A549 (cell line): Measurements from ENCODE around the gene ARL4D. TPM values are rescaled to one million over a fixed set of nuclear protein-coding genes. Genes with fewer than 3 reads are reported as not detected.

Source experiments
- BHLHE40 ChIP-seq: IDR thresholded peaks from 2 replicates; pipeline ENCODE4 v1.6.1; 2012; ENCODE audit warnings: low read depth, low read length, inconsistent platforms
- CBX2 ChIP-seq: fragments of 200-600 bp; sonication (generic); IDR thresholded peaks from 2 replicates; pipeline ENCODE4 v1.6.1; 2016; ENCODE audit warnings: low read depth, mild to moderate bottlenecking, borderline replicate concordance
- EHF ChIP-seq: fragments of 250-450 bp; sonication (Bioruptor Pico); IDR thresholded peaks from 2 replicates; pipeline ENCODE4 v1.5.0; 2020; ENCODE audit warnings: mild to moderate bottlenecking
- EHMT2 ChIP-seq: fragments of 200-600 bp; sonication (generic); IDR thresholded peaks from 2 replicates; pipeline ENCODE4 v1.6.1; 2016; ENCODE audit warnings: antibody characterized with exemption, low read depth, mild to moderate bottlenecking, moderate library complexity
- ESRRA ChIP-seq: fragments of 150-350 bp; IDR thresholded peaks from 2 replicates; pipeline ENCODE4 v1.6.1; 2014; ENCODE audit warnings: mild to moderate bottlenecking, low read length, borderline replicate concordance
- FOSL2 ChIP-seq, 2 experiments: fragments of 450-650 bp in 1 of 2; fragments of >200 bp in 1 of 2; sonication (Bioruptor Twin) in 1 of 2; formaldehyde crosslinking; IDR thresholded peaks; 2 replicates each; pipeline versions ENCODE4 v1.5.0 to v1.6.1; 2016 to 2020; ENCODE audit warnings: mild to moderate bottlenecking in 1 of 2, moderate library complexity in 1 of 2
- FOXS1 ChIP-seq: fragments of 250-450 bp; sonication (Bioruptor Pico); IDR thresholded peaks from 2 replicates; pipeline ENCODE4 v1.5.0; 2020; ENCODE audit warnings: mild to moderate bottlenecking, moderate library complexity
- HOXA7 ChIP-seq: fragments of 250-450 bp; sonication (Bioruptor Pico); IDR thresholded peaks from 2 replicates; pipeline ENCODE4 v1.5.0; 2020; ENCODE audit warnings: mild to moderate bottlenecking, moderate library complexity
- JUNB ChIP-seq: fragments of >200 bp; sonication (Bioruptor Twin); formaldehyde crosslinking; IDR thresholded peaks from 2 replicates; pipeline ENCODE4 v1.6.1; 2016
- KDM1A ChIP-seq: fragments of 200-600 bp; sonication (generic); IDR thresholded peaks from 2 replicates; pipeline ENCODE4 v1.6.1; 2016; ENCODE audit warnings: low read depth, mild to moderate bottlenecking
- MAZ ChIP-seq: fragments of 150-350 bp; IDR thresholded peaks from 2 replicates; pipeline ENCODE4 v1.6.1; 2014; ENCODE audit warnings: antibody characterized with exemption, low read depth, low read length, borderline replicate concordance
- NPAS2 ChIP-seq: fragments of 250-450 bp; sonication (Bioruptor Pico); IDR thresholded peaks from 2 replicates; pipeline ENCODE4 v1.8.0; 2022; ENCODE audit warnings: mild to moderate bottlenecking, moderate library complexity, borderline replicate concordance
- NR3C1 ChIP-seq: fragments of >200 bp; sonication (Bioruptor Twin); formaldehyde crosslinking; IDR thresholded peaks from 3 replicates; pipeline ENCODE4 v1.6.1; 2017
- POLR2A ChIP-seq: IDR thresholded peaks from 2 replicates; pipeline ENCODE4 v1.6.1; 2012; ENCODE audit warnings: mild to moderate bottlenecking, low read length
- POLR2AphosphoS2 ChIP-seq: conservative IDR thresholded peaks from 2 replicates; pipeline ENCODE4 v1.6.1; 2012; ENCODE audit warnings: low read length, improper control_type of control experiment, inconsistent platforms
- RCOR1 ChIP-seq: fragments of 150-350 bp; IDR thresholded peaks from 2 replicates; pipeline ENCODE4 v1.6.1; 2014; ENCODE audit warnings: antibody characterized with exemption, low read length, low read depth
- RFX5 ChIP-seq: fragments of 450-650 bp; IDR thresholded peaks from 2 replicates; pipeline ENCODE4 v1.7.1; 2014; ENCODE audit warnings: antibody characterized with exemption, mild to moderate bottlenecking, moderate library complexity
- ZC3H11A ChIP-seq: fragments of 450-650 bp; IDR thresholded peaks from 2 replicates; pipeline ENCODE4 v1.6.1; 2014; ENCODE audit warnings: antibody characterized with exemption, mild to moderate bottlenecking
- ZFP36 ChIP-seq: fragments of 450-650 bp; IDR thresholded peaks from 2 replicates; pipeline ENCODE4 v1.6.1; 2014; ENCODE audit warnings: borderline replicate concordance; ENCODE audit not compliant: partially characterized antibody
- polyA plus RNA-seq, 4 experiments: library from polyadenylated mRNA; depleted of rRNA in 3 of 4; stranded (reverse); fragments of >200 nt; fragmentation: RNase III in 1 of 4; extraction: RNeasy Plus Mini Kit Qiagen cat#74134 plus additional on column Dnase treatment in 1 of 4; gene quantifications; 2 replicates in 3 of 4; 3 replicates in 1 of 4; pipeline ENCODE4 v1.2.3, GENCODE V29; 2011 to 2017
- TF ChIP-seq, protein P1 (sequence below): IDR thresholded peaks from 2 replicates; pipeline ENCODE4 v1.6.1; 2012; ENCODE audit warnings: low read depth, borderline replicate concordance
- TF ChIP-seq, protein P2 (sequence below): fragments of 150-350 bp; IDR thresholded peaks from 2 replicates; pipeline ENCODE4 v1.6.1; 2014; ENCODE audit warnings: low read depth, mild to moderate bottlenecking, low read length
- TF ChIP-seq, protein P3 (sequence below): fragments of 200-600 bp; sonication (generic); IDR thresholded peaks from 2 replicates; pipeline ENCODE4 v1.6.1; 2016; ENCODE audit warnings: antibody characterized with exemption, mild to moderate bottlenecking, moderate library complexity
- TF ChIP-seq, protein P4 (sequence below): fragments of >200 bp; sonication (Bioruptor Twin); formaldehyde crosslinking; IDR thresholded peaks from 3 replicates; pipeline ENCODE4 v1.5.1; 2016

ARL4D gene
- polyA plus RNA-seq, 2 of the 4 experiments (the other 2 are of a cell fraction), result 11.7 to 21.0 TPM

DNA sequence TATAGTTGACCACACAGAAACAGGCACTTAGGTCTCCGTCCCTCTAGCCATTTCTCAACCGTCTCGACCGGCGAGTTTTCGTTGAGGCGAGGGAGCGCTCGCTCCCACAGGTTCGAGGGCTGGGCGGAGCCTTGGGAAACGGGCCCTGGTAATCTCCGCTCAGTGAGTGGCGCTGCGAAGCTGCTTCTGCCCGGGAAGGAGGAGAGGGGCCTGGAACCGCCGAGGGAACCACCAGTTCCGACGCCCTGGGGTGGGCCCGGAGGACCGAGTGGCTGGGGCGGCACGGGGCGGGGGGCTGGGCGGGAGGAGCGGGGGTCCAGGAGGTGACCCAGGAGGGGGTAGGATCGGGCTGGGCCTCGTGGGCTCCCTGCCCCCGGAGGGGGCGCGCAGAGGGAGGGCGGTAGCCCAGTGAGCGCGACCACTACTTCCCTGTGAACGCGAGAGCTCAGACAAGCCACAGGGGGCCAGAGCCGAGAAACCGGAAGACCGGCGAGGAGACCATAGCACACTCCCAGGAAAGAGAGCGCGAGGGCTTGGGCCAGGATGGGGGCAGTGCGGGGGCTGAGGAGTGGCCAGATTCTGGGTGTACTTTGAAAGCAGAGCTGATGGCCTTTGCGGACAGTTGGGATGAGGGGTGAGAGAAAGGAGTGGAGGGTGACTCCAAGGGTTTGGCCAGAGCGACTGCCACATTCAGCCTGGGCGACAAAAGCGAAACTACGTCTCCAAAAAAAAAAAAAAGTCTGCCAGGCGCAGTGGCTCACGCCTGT is 29.9 kb upstream of the ARL4D start (continued):
- TF ChIP-seq, protein P1, sequence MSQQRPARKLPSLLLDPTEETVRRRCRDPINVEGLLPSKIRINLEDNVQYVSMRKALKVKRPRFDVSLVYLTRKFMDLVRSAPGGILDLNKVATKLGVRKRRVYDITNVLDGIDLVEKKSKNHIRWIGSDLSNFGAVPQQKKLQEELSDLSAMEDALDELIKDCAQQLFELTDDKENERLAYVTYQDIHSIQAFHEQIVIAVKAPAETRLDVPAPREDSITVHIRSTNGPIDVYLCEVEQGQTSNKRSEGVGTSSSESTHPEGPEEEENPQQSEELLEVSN, result peak; percentile 89
- TF ChIP-seq NR3C1 (no peak), BHLHE40 (no peak), EHF (no peak; the same call in none of the 2 replicates), NPAS2 (CRISPR knock-in tag) (no peak), MAZ (peak; percentile 77; the same call in 1 of the 2 replicates), ESRRA (no peak), POLR2AphosphoS2 (no peak), POLR2A (peak; percentile 42; the same call in 1 of the 2 replicates), EHMT2 (no peak), RFX5 (no peak), ZC3H11A (no peak), KDM1A (no peak), RCOR1 (no peak), HOXA7 (CRISPR knock-in tag) (no peak), FOSL2 (IDR thresholded peaks at IDR 0.05) (no peak), FOSL2 (CRISPR knock-in tag; IDR thresholded peaks at IDR 0.05) (no peak), JUNB (no peak), ZFP36 (no peak), FOXS1 (CRISPR knock-in tag) (no peak), CBX2 (no peak)
- TF ChIP-seq, protein P2, sequence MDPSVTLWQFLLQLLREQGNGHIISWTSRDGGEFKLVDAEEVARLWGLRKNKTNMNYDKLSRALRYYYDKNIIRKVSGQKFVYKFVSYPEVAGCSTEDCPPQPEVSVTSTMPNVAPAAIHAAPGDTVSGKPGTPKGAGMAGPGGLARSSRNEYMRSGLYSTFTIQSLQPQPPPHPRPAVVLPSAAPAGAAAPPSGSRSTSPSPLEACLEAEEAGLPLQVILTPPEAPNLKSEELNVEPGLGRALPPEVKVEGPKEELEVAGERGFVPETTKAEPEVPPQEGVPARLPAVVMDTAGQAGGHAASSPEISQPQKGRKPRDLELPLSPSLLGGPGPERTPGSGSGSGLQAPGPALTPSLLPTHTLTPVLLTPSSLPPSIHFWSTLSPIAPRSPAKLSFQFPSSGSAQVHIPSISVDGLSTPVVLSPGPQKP, result no peak
- TF ChIP-seq, protein P3, sequence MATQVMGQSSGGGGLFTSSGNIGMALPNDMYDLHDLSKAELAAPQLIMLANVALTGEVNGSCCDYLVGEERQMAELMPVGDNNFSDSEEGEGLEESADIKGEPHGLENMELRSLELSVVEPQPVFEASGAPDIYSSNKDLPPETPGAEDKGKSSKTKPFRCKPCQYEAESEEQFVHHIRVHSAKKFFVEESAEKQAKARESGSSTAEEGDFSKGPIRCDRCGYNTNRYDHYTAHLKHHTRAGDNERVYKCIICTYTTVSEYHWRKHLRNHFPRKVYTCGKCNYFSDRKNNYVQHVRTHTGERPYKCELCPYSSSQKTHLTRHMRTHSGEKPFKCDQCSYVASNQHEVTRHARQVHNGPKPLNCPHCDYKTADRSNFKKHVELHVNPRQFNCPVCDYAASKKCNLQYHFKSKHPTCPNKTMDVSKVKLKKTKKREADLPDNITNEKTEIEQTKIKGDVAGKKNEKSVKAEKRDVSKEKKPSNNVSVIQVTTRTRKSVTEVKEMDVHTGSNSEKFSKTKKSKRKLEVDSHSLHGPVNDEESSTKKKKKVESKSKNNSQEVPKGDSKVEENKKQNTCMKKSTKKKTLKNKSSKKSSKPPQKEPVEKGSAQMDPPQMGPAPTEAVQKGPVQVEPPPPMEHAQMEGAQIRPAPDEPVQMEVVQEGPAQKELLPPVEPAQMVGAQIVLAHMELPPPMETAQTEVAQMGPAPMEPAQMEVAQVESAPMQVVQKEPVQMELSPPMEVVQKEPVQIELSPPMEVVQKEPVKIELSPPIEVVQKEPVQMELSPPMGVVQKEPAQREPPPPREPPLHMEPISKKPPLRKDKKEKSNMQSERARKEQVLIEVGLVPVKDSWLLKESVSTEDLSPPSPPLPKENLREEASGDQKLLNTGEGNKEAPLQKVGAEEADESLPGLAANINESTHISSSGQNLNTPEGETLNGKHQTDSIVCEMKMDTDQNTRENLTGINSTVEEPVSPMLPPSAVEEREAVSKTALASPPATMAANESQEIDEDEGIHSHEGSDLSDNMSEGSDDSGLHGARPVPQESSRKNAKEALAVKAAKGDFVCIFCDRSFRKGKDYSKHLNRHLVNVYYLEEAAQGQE, result no peak
- TF ChIP-seq, protein P4, sequence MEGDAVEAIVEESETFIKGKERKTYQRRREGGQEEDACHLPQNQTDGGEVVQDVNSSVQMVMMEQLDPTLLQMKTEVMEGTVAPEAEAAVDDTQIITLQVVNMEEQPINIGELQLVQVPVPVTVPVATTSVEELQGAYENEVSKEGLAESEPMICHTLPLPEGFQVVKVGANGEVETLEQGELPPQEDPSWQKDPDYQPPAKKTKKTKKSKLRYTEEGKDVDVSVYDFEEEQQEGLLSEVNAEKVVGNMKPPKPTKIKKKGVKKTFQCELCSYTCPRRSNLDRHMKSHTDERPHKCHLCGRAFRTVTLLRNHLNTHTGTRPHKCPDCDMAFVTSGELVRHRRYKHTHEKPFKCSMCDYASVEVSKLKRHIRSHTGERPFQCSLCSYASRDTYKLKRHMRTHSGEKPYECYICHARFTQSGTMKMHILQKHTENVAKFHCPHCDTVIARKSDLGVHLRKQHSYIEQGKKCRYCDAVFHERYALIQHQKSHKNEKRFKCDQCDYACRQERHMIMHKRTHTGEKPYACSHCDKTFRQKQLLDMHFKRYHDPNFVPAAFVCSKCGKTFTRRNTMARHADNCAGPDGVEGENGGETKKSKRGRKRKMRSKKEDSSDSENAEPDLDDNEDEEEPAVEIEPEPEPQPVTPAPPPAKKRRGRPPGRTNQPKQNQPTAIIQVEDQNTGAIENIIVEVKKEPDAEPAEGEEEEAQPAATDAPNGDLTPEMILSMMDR, result no peak; the same call in 2 of the 3 replicates
- TF ChIP-seq, all 56 proteins: peak for 15
